ENCODE measurements around the gene PALM2AKAP2. TPM values are rescaled to one million over a fixed set of nuclear protein-coding genes. Genes with fewer than 3 reads are reported as not detected.
A peak's percentile ranks its signal among the peaks of the same experiment; 100 is the strongest.

Gene PALM2AKAP2
- polyA plus RNA-seq, 1 experiment: 8.7 TPM

DNA sequence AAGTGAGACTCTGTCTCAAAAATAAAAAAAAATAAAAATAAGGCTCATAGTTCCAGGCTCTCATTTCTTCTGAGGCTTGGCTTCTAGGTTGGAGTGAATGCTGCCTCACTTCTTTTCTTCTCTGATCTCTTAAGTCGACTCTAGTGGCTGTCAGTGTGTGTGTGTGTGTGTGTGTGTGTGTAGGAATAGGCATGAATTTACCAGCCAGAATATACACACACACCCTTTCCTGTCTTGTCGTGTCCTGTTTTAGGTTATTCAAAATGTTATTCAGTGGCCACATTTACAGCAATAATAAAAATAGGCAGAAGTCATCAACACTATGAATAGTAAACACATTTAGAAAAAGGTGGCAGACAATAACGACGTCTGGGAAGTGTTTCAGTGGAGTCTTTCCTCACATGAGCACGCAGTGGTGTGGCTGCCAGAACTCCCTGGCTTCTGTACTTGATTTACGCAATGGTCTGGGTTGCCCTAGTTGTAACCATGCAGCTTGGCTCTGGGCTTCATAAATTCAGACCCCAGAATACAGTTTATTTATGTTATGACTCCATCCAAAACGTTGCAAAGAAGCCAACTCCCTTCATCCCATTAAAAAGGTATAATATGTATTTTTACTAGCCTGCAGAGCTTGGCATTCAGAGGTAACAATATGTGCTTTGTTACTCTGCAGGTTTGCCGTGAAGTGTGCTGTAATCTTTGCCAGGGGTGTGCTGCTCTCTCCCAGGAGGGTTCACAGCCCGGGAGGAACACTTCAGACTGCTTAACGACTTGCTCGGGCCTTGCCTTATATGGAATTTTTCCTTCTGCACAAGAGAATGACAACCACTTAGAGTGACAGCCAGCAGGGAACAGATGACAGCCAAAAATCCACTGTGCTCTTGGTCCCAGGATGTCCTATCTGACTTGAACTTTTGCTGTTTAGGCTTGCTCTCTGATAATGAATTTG, 34.4 kb upstream of the PALM2AKAP2 start:
- no peaks in the 10 kb centered on the region for H3K36me3 ChIP-seq (ENCODE audit: control insufficient read depth, insufficient read depth, low read length)
- H3K27me3 ChIP-seq (ENCODE audit: control insufficient read depth, insufficient read depth, low read length): peaks cover 2% of the 10 kb centered on the region; the same call in 1 of the 2 replicates
- POLR2A ChIA-PET: no interaction called here
- H3K4me3 ChIP-seq (ENCODE audit: low read depth, low read length): no peak overlapping the region
- CTCF ChIA-PET: interaction anchor here (0.7 kb wide), 1 partner anchor 9 kb away, joined by 3 read pairs; no protein-coding TSS in a partner anchor
- DNase-seq (ENCODE audit: low read depth): no peak
- TF ChIP-seq, protein P1, sequence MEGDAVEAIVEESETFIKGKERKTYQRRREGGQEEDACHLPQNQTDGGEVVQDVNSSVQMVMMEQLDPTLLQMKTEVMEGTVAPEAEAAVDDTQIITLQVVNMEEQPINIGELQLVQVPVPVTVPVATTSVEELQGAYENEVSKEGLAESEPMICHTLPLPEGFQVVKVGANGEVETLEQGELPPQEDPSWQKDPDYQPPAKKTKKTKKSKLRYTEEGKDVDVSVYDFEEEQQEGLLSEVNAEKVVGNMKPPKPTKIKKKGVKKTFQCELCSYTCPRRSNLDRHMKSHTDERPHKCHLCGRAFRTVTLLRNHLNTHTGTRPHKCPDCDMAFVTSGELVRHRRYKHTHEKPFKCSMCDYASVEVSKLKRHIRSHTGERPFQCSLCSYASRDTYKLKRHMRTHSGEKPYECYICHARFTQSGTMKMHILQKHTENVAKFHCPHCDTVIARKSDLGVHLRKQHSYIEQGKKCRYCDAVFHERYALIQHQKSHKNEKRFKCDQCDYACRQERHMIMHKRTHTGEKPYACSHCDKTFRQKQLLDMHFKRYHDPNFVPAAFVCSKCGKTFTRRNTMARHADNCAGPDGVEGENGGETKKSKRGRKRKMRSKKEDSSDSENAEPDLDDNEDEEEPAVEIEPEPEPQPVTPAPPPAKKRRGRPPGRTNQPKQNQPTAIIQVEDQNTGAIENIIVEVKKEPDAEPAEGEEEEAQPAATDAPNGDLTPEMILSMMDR (IDR thresholded peaks at IDR 0.05; ENCODE audit: insufficient read depth, low read depth, low read length): no peak

GRCh38 chr9:109751253-109751652, 28.7 kb upstream of the PALM2AKAP2 start:
- peaks cover 1% of the 10 kb centered on the region for H3K27me3 ChIP-seq (ENCODE audit: control insufficient read depth, insufficient read depth, low read length)
- no peaks in the 10 kb centered on the region for H3K36me3 ChIP-seq (ENCODE audit: control insufficient read depth, insufficient read depth, low read length)
- CTCF ChIA-PET: interaction anchor here (1.3 to 1.6 kb wide), 3 partner anchors 9 to 67 kb away, joined by 4 to 5 read pairs (median 4); no protein-coding TSS in a partner anchor
- POLR2A ChIA-PET: no interaction called here
- no peak overlapping the region for H3K4me3 ChIP-seq (ENCODE audit: low read depth, low read length)
- TF ChIP-seq, protein P1 (IDR thresholded peaks at IDR 0.05; ENCODE audit: insufficient read depth, low read depth, low read length): peak; percentile 8; the same call in 1 of the 2 replicates
- no peak for DNase-seq (ENCODE audit: low read depth)

- CTCF ChIA-PET: interaction anchor here (1.6 kb wide), 1 partner anchor 179 kb away, joined by 3 read pairs; no protein-coding TSS in a partner anchor
- TF ChIP-seq, protein P1 (IDR thresholded peaks at IDR 0.05; ENCODE audit: insufficient read depth, low read depth, low read length): no peak
Observed at GRCh38 chr9:109753308-109753707, 26.7 kb upstream of the PALM2AKAP2 start.

DNA sequence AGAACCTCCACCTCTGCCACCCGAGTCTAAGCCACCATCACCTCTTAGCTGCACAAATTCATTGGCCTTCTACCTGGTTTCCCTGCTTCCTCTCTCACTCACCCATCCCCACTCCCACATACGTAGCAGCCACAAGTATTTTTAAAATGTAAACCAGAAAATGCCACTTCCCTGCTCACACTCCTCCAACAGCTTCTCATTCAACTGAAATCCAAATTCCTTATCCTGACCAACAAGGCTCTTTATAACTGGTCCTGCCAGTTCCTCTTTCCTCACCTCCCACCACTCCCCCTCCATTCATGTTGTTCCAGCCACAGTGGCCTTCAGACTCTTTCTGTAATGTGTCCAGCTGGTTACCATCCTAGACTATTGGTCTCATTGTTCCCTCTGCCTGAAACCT, 25.0 kb upstream of the PALM2AKAP2 start:
- TF ChIP-seq, protein P1 (IDR thresholded peaks at IDR 0.05; ENCODE audit: insufficient read depth, low read depth, low read length): no peak

More at GRCh38 chr9:109753308-109753707, 26.7 kb upstream of the PALM2AKAP2 start:
- Histone ChIP-seq H3K36me3 (ENCODE audit: control insufficient read depth, insufficient read depth, low read length) (no peaks in the 10 kb centered on the region), H3K27me3 (ENCODE audit: control insufficient read depth, insufficient read depth, low read length) (peaks cover 1% of the 10 kb centered on the region), H3K4me3 (ENCODE audit: low read depth, low read length) (no peak overlapping the region)
- no peak for DNase-seq (ENCODE audit: low read depth)
- POLR2A ChIA-PET: interaction anchor here (0.6 kb wide), 1 partner anchor 396 kb away, joined by 3 read pairs; no protein-coding TSS in a partner anchor

GRCh38 chr9:109759589-109759988, 20.4 kb upstream of the PALM2AKAP2 start:
- POLR2A ChIA-PET: no interaction called here
- CTCF ChIA-PET: no interaction called here

More for the DNA sequence above, 25.0 kb upstream of the PALM2AKAP2 start:
- ChIA-PET CTCF (interaction anchor here (0.8 to 1.2 kb wide), 3 partner anchors 9 to 11 kb away, joined by 3 to 4 read pairs (median 4); no protein-coding TSS in a partner anchor), POLR2A (no interaction called here)
- Histone ChIP-seq H3K4me3 (ENCODE audit: low read depth, low read length) (no peak overlapping the region), H3K36me3 (ENCODE audit: control insufficient read depth, insufficient read depth, low read length) (no peaks in the 10 kb centered on the region), H3K27me3 (ENCODE audit: control insufficient read depth, insufficient read depth, low read length) (peaks cover 1% of the 10 kb centered on the region)
- DNase-seq (ENCODE audit: low read depth): no peak

More at GRCh38 chr9:109759589-109759988, 20.4 kb upstream of the PALM2AKAP2 start:
- Histone ChIP-seq H3K27me3 (ENCODE audit: control insufficient read depth, insufficient read depth, low read length) (no peaks in the 10 kb centered on the region), H3K36me3 (ENCODE audit: control insufficient read depth, insufficient read depth, low read length) (no peaks in the 10 kb centered on the region), H3K4me3 (ENCODE audit: low read depth, low read length) (no peak overlapping the region)
- TF ChIP-seq, protein P1 (IDR thresholded peaks at IDR 0.05; ENCODE audit: insufficient read depth, low read depth, low read length): no peak
- DNase-seq (ENCODE audit: low read depth): no peak
